ENCODE results near the gene SDR39U1.
"Not testable (repeated sequence)": the region's sequence is repeated elsewhere in the genome, so short reads cannot be mapped to it uniquely, and the experiment has no call there.

DNA sequence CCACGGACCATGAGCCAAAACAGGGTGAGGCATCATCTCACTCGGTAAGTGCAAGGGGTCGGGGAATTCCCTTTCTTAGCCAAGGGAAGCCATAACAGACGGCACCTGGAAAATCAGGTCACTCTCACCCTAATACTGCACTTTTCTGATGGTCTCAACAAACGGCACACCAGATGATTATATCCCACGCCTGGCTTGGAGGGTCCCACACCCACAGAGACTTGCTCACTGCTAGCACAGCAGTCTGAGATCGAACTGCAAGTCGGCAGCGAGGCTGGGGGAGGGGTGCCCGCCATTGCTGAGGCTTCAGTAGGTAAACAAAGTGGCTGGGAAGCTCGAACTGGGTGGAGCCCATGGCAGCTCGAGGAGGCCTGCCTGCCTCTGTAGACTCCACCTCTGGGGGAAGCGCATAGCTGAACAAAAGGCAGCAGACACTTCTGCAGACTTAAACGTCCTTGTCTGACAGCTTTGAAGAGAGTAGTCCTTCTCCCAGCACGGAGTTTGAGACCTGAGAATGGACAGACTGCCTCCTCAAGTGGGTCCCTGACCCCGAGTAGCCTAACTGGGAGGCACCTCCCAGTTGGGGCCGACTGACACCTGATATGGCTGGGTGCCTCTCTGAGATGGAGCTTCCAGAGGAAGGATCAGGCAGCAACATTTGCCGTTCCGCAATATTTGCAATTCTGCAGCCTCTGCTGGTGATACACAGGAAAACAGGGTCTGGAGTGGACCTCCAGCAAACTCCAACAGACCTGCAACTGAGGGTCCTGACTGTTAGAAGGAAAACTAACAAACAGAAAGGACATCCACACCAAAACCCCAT is 49.2 kb upstream of the SDR39U1 start:
- TF ChIP-seq, protein P1, sequence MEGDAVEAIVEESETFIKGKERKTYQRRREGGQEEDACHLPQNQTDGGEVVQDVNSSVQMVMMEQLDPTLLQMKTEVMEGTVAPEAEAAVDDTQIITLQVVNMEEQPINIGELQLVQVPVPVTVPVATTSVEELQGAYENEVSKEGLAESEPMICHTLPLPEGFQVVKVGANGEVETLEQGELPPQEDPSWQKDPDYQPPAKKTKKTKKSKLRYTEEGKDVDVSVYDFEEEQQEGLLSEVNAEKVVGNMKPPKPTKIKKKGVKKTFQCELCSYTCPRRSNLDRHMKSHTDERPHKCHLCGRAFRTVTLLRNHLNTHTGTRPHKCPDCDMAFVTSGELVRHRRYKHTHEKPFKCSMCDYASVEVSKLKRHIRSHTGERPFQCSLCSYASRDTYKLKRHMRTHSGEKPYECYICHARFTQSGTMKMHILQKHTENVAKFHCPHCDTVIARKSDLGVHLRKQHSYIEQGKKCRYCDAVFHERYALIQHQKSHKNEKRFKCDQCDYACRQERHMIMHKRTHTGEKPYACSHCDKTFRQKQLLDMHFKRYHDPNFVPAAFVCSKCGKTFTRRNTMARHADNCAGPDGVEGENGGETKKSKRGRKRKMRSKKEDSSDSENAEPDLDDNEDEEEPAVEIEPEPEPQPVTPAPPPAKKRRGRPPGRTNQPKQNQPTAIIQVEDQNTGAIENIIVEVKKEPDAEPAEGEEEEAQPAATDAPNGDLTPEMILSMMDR (IDR thresholded peaks at IDR 0.05) = not testable (repeated sequence)
- not testable (repeated sequence) for TF ChIP-seq ZFX (IDR thresholded peaks at IDR 0.05; ENCODE audit: borderline replicate concordance)
